ENCODE results near the gene RGCC. TPM values are rescaled to one million over a fixed set of nuclear protein-coding genes. Genes with fewer than 3 reads are reported as not detected.

RGCC gene
- total RNA-seq, 2 donors from 2014 or later, result 5.4 TPM

DNA sequence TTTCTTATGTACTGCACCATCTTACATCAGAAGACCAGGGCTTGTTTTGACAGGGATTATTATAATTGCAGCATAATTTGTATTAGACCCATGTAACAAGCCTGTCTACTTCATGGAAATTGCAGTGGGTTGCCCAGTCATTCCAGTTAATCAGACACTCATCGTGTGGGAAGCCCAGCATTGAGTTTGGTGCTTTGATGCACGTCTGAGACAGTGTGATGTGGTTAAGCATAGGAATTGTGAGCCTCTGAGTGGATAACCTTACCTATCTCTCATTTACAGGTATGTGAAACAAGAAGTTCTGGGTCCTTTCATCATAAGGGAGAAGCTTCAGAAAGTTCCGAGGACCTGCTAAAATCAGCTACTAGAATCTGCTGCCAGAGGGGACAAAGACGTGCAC, 12.8 kb downstream of the RGCC start:
- WGBS, 2 experiments (ENCODE audit: insufficient coverage in 1 of 2, insufficient read length in 1 of 2), result 87 to 88% methylated on average over 3 to 4 of the region's 4 CpGs
- Histone ChIP-seq H3K9me3 (ENCODE audit: control insufficient read depth, low read length) (no peaks in the 10 kb centered on the region), H3K27ac (ENCODE audit: low read depth, low read length) (no peak overlapping the region), H3K9ac (ENCODE audit: extremely low read depth, low read length, poor library complexity, severe bottlenecking) (no peak overlapping the region), H3K27me3 (ENCODE audit: control insufficient read depth, insufficient read depth, low read length, poor library complexity, severe bottlenecking) (peaks cover 4% of the 10 kb centered on the region), H3K4me1 (ENCODE audit: control insufficient read depth, insufficient read depth, low read length) (no peaks in the 10 kb centered on the region), H3K36me3 (ENCODE audit: control insufficient read depth, insufficient read depth, low read length) (no peaks in the 10 kb centered on the region), H3K4me3 (ENCODE audit: low read length) (no peak overlapping the region)
- no peak for TF ChIP-seq CTCF (conservative IDR thresholded peaks at IDR 0.05)
- H3K27ac Mint-ChIP-seq, result no peak overlapping the region
- no peak for DNase-seq
- H3K36me3 Mint-ChIP-seq (ENCODE audit: low read depth), result peaks cover 9% of the 10 kb centered on the region
- H3K4me1 Mint-ChIP-seq, result no peaks in the 10 kb centered on the region
- H3K9me3 Mint-ChIP-seq, result peaks cover 2% of the 10 kb centered on the region
- H3K4me3 Mint-ChIP-seq, result no peak overlapping the region
- no peaks in the 10 kb centered on the region for H3K27me3 Mint-ChIP-seq (ENCODE audit: insufficient read depth)

DNA sequence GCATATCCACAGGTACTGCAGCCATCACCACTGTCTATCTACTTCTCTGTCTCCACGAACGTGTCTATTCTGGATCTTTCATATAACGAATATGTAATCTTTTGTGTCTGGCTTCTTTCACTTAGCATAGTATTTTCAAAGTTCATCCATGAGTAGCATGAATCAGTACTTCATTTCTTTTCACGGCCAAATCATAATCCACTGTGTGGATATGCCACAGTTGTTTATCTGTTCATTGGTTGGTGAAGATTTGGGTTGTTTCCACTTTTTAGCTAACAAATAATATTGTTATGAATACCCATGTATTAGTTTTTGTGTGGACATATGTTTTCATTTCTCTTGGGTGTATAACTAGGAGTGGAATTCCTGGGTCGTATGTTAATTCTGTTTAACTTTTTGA, 14.4 kb downstream of the RGCC start:
- H3K4me1 ChIP-seq (ENCODE audit: control insufficient read depth, insufficient read depth, low read length), result no peaks in the 10 kb centered on the region
- no peak overlapping the region for H3K4me3 ChIP-seq (ENCODE audit: low read length)
- H3K27me3 ChIP-seq (ENCODE audit: control insufficient read depth, insufficient read depth, low read length, poor library complexity, severe bottlenecking), result peaks cover 4% of the 10 kb centered on the region
- peaks cover 9% of the 10 kb centered on the region for H3K36me3 Mint-ChIP-seq (ENCODE audit: low read depth)
- H3K9me3 Mint-ChIP-seq, result peaks cover 5% of the 10 kb centered on the region
- H3K4me3 Mint-ChIP-seq, result no peak overlapping the region
- WGBS, 2 experiments (ENCODE audit: insufficient coverage in 1 of 2, insufficient read length in 1 of 2), result 81 to 98% methylated on average over 3 to 4 of the region's 5 CpGs
- no peak overlapping the region for H3K9ac ChIP-seq (ENCODE audit: extremely low read depth, low read length, poor library complexity, severe bottlenecking)
- no peaks in the 10 kb centered on the region for H3K36me3 ChIP-seq (ENCODE audit: control insufficient read depth, insufficient read depth, low read length)
- H3K27ac ChIP-seq (ENCODE audit: low read depth, low read length), result no peak overlapping the region
- no peak overlapping the region for H3K27ac Mint-ChIP-seq
- H3K27me3 Mint-ChIP-seq (ENCODE audit: insufficient read depth), result peaks cover 5% of the 10 kb centered on the region
- DNase-seq, result no peak
- H3K4me1 Mint-ChIP-seq, result no peaks in the 10 kb centered on the region
- no peak for TF ChIP-seq CTCF (conservative IDR thresholded peaks at IDR 0.05)
- no peaks in the 10 kb centered on the region for H3K9me3 ChIP-seq (ENCODE audit: control insufficient read depth, low read length)

DNA sequence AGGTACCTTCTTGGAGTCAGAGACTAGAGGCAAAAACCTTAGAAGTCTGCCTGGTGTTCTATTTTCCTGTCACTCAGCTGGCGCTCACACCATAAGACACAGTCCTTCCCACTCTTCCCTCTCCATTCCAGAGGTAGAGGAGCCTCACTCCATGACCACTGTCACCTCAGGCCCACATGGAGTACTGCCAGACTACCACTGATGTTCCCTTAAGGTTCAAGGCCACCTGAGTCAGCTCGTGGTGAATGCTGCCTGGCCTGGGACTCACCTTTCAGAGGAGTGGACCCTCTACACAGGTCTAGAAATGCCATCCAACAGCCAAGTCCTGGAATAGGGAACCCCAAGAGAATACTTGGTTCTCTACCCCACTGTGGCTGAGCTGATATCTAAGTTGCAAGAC, 29.9 kb downstream of the RGCC start:
- Mint-ChIP-seq H3K4me1 (no peaks in the 10 kb centered on the region), H3K27ac (no peak overlapping the region)
- 85 to 100% methylated on average over 1 to 2 of the region's 2 CpGs for WGBS, 2 experiments (ENCODE audit: insufficient coverage in 1 of 2, insufficient read length in 1 of 2)

More for the DNA sequence above, 29.9 kb downstream of the RGCC start:
- Mint-ChIP-seq H3K27me3 (ENCODE audit: insufficient read depth) (peaks cover 2% of the 10 kb centered on the region), H3K9me3 (peaks cover 11% of the 10 kb centered on the region), H3K36me3 (ENCODE audit: low read depth) (no peaks in the 10 kb centered on the region), H3K4me3 (no peak overlapping the region)
- no peak for DNase-seq
- H3K9me3 ChIP-seq (ENCODE audit: control insufficient read depth, low read length), result no peaks in the 10 kb centered on the region
- H3K9ac ChIP-seq (ENCODE audit: extremely low read depth, low read length, poor library complexity, severe bottlenecking), result no peak overlapping the region
- no peaks in the 10 kb centered on the region for H3K27me3 ChIP-seq (ENCODE audit: control insufficient read depth, insufficient read depth, low read length, poor library complexity, severe bottlenecking)
- no peak for TF ChIP-seq CTCF (conservative IDR thresholded peaks at IDR 0.05)
- no peaks in the 10 kb centered on the region for H3K4me1 ChIP-seq (ENCODE audit: control insufficient read depth, insufficient read depth, low read length)
- H3K36me3 ChIP-seq (ENCODE audit: control insufficient read depth, insufficient read depth, low read length), result no peaks in the 10 kb centered on the region
- no peak overlapping the region for H3K4me3 ChIP-seq (ENCODE audit: low read length)
- H3K27ac ChIP-seq (ENCODE audit: low read depth, low read length), result no peak overlapping the region

Data from endodermal cell (in vitro differentiated cells).